ENCODE results near the gene PIERCE2. TPM values are rescaled to one million over a fixed set of nuclear protein-coding genes. Genes with fewer than 3 reads are reported as not detected.
"Not testable (repeated sequence)": the region's sequence is repeated elsewhere in the genome, so short reads cannot be mapped to it uniquely, and the experiment has no call there.

PIERCE2 gene
- total RNA-seq, 1 donor, result 3.6 TPM

DNA sequence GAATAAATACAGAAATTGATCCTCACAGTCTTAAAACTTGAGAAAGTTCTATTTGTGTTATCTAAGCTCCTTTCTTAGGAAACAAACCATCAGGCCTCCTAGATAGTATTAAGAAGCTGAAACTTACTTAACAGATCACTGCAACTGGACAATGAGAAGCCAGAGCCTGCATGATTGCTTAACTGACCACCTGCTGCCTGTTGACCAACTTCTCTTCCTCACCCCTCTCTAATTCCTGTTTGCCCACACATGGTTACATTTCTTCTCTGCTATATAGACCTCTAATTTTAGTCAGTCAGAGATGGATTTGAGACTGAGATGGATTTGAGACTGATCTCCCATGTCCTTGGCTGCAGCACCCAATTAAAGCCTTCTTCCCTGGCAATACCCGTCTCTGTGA, 13.6 kb upstream of the PIERCE2 start:
- Histone ChIP-seq H3K79me2 (ENCODE audit: insufficient read depth, low read length) (peaks cover 61% of the 10 kb centered on the region), H3K9me3 (ENCODE audit: low read depth, low read length) (no peaks in the 10 kb centered on the region), H3K4me2 (ENCODE audit: insufficient read depth, low read length) (no peak overlapping the region), H3K4me1 (ENCODE audit: insufficient read depth, low read length) (peaks cover 7% of the 10 kb centered on the region), H4K20me1 (ENCODE audit: insufficient read depth, low read length) (peaks cover 10% of the 10 kb centered on the region), H2AFZ (ENCODE audit: low read length) (no peak overlapping the region), H3K27ac (ENCODE audit: low read depth, low read length) (no peak overlapping the region), H3K4me3 (ENCODE audit: insufficient read depth, low read length) (no peak overlapping the region), H3K36me3 (ENCODE audit: insufficient read depth, low read length) (no peaks in the 10 kb centered on the region), H3K27me3 (ENCODE audit: insufficient read depth, low read length) (no peaks in the 10 kb centered on the region)
- DNase-seq (ENCODE audit: insufficient read length, low spot score, missing footprints), result no peak
- TF ChIP-seq, protein P1, sequence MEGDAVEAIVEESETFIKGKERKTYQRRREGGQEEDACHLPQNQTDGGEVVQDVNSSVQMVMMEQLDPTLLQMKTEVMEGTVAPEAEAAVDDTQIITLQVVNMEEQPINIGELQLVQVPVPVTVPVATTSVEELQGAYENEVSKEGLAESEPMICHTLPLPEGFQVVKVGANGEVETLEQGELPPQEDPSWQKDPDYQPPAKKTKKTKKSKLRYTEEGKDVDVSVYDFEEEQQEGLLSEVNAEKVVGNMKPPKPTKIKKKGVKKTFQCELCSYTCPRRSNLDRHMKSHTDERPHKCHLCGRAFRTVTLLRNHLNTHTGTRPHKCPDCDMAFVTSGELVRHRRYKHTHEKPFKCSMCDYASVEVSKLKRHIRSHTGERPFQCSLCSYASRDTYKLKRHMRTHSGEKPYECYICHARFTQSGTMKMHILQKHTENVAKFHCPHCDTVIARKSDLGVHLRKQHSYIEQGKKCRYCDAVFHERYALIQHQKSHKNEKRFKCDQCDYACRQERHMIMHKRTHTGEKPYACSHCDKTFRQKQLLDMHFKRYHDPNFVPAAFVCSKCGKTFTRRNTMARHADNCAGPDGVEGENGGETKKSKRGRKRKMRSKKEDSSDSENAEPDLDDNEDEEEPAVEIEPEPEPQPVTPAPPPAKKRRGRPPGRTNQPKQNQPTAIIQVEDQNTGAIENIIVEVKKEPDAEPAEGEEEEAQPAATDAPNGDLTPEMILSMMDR (IDR thresholded peaks at IDR 0.05; ENCODE audit: extremely low read depth, low read depth, low read length), result no peak

DNA sequence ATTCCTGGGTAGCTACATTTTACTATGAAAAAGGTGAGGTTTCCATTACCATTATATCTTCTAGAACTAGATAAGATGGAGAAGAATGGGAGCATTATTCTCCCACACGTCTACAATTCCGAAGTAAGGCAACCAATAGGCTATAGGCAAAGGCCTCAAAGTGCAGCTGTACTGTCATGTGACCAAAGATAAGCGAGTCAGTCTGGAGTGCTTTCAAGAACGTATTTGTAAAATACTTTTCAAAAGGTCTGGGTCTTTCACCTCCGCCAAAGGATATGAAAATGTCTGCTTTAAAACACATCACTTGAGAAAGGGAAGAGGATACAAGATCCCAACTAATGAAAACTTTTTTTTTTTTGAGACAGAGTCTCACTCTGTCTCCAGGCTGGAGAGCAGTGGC, 10.1 kb upstream of the PIERCE2 start:
- TF ChIP-seq, protein P1 (IDR thresholded peaks at IDR 0.05; ENCODE audit: extremely low read depth, low read depth, low read length), result no peak
- Histone ChIP-seq H3K36me3 (ENCODE audit: insufficient read depth, low read length) (no peaks in the 10 kb centered on the region), H3K27me3 (ENCODE audit: insufficient read depth, low read length) (no peaks in the 10 kb centered on the region), H3K79me2 (ENCODE audit: insufficient read depth, low read length) (peaks cover 71% of the 10 kb centered on the region), H4K20me1 (ENCODE audit: insufficient read depth, low read length) (peaks cover 5% of the 10 kb centered on the region), H3K27ac (ENCODE audit: low read depth, low read length) (no peak overlapping the region), H3K4me3 (ENCODE audit: insufficient read depth, low read length) (no peak overlapping the region), H3K4me1 (ENCODE audit: insufficient read depth, low read length) (peaks cover 9% of the 10 kb centered on the region), H2AFZ (ENCODE audit: low read length) (no peak overlapping the region), H3K9me3 (ENCODE audit: low read depth, low read length) (no peaks in the 10 kb centered on the region), H3K4me2 (ENCODE audit: insufficient read depth, low read length) (no peak overlapping the region)
- DNase-seq (ENCODE audit: insufficient read length, low spot score, missing footprints), result no peak

DNA sequence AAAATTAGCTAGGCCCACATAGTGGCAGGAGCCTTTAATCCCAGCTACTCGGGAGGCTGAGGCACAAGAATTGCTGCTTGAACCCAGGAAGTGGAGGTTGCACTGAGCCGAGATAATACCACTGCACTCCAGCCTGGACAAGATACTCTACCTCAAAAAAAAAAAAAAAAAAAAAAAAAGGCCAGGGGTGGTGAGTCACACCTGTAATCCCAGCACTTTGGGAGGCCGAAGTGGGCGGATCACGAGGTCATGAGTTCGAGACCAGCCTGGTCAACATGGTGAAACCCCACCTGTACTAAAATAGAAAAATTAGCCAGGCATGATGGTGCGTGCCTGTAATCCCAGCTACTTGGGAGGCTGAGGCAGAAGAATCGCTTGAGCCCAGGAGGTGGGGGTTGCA, 8.2 kb upstream of the PIERCE2 start:
- not testable (repeated sequence) for H2AFZ ChIP-seq (ENCODE audit: low read length); H3K27me3 ChIP-seq (ENCODE audit: insufficient read depth, low read length); H3K36me3 ChIP-seq (ENCODE audit: insufficient read depth, low read length); H4K20me1 ChIP-seq (ENCODE audit: insufficient read depth, low read length); DNase-seq (ENCODE audit: insufficient read length, low spot score, missing footprints); H3K27ac ChIP-seq (ENCODE audit: low read depth, low read length); H3K4me2 ChIP-seq (ENCODE audit: insufficient read depth, low read length); H3K4me3 ChIP-seq (ENCODE audit: insufficient read depth, low read length); H3K9me3 ChIP-seq (ENCODE audit: low read depth, low read length)
- H3K4me1 ChIP-seq (ENCODE audit: insufficient read depth, low read length), result peaks cover 17% of the 10 kb centered on the region
- peaks cover 65% of the 10 kb centered on the region for H3K79me2 ChIP-seq (ENCODE audit: insufficient read depth, low read length)

DNA sequence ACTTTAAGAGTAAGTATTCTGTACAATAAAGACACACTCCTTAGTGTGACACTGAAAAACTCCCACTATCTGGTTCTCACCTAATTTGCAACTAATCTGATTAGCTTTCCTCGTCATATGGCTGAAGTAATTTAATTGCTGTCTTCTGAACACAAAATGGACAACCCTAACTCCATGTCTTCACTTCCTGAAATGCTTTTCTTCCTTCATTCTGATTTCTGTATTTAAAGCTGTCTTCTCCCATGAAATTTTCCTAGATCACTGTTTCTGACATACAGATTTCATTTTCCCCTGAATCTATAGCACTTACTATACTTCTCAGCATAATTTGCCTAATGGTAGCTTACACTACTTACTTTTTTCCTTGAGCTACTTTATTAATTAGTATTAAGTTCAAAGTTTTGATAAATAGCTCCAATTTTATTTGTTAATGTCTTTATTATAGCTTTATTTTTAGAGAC, 6.5 kb upstream of the PIERCE2 start:
- Histone ChIP-seq H4K20me1 (ENCODE audit: insufficient read depth, low read length) (peaks cover 3% of the 10 kb centered on the region), H3K27ac (ENCODE audit: low read depth, low read length) (no peak overlapping the region), H3K4me1 (ENCODE audit: insufficient read depth, low read length) (peaks cover 10% of the 10 kb centered on the region), H2AFZ (ENCODE audit: low read length) (no peak overlapping the region), H3K36me3 (ENCODE audit: insufficient read depth, low read length) (no peaks in the 10 kb centered on the region), H3K4me2 (ENCODE audit: insufficient read depth, low read length) (no peak overlapping the region), H3K27me3 (ENCODE audit: insufficient read depth, low read length) (no peaks in the 10 kb centered on the region), H3K9me3 (ENCODE audit: low read depth, low read length) (no peaks in the 10 kb centered on the region), H3K4me3 (ENCODE audit: insufficient read depth, low read length) (no peak overlapping the region), H3K79me2 (ENCODE audit: insufficient read depth, low read length) (peaks cover 74% of the 10 kb centered on the region)
- no peak for DNase-seq (ENCODE audit: insufficient read length, low spot score, missing footprints)
- TF ChIP-seq, protein P1 (IDR thresholded peaks at IDR 0.05; ENCODE audit: extremely low read depth, low read depth, low read length), result no peak

Measured in osteoblast (primary cell).